NAMALWA (cell line): ENCODE data around the gene PPP1R12A.
"Not testable (repeated sequence)": the region's sequence is repeated elsewhere in the genome, so short reads cannot be mapped to it uniquely, and the experiment has no call there.

Source experiments
- DNase-seq: peaks from one replicate; pipeline ENCODE4 v3.0.0-alpha.2; 2015; ENCODE audit warnings: low spot score

Gene PPP1R12A

GRCh38 chr12:79841248-79841877, 93.5 kb downstream of the PPP1R12A start:
- DNase-seq = no peak

GRCh38 chr12:79838359-79838758, 96.5 kb downstream of the PPP1R12A start:
- DNase-seq = no peak

GRCh38 chr12:79837575-79837974, 97.3 kb downstream of the PPP1R12A start:
- no peak for DNase-seq

- DNase-seq = no peak
Observed at GRCh38 chr12:79835377-79835843, 99.5 kb downstream of the PPP1R12A start.

GRCh38 chr12:79834712-79835376, 100.1 kb downstream of the PPP1R12A start:
- no peak for DNase-seq

- no peak for DNase-seq
Observed at GRCh38 chr12:79830440-79830839, 104.5 kb downstream of the PPP1R12A start.

GRCh38 chr12:79828924-79829323, 106.0 kb downstream of the PPP1R12A start:
- no peak for DNase-seq

GRCh38 chr12:79827484-79827883, 107.4 kb downstream of the PPP1R12A start:
- no peak for DNase-seq

GRCh38 chr12:79826267-79827128, 108.4 kb downstream of the PPP1R12A start:
- no peak for DNase-seq

GRCh38 chr12:79822475-79822874, 112.4 kb downstream of the PPP1R12A start:
- DNase-seq = no peak

- no peak for DNase-seq
Observed at GRCh38 chr12:79818856-79819255, 116.0 kb downstream of the PPP1R12A start.

GRCh38 chr12:79784366-79785065, 150.4 kb downstream of the PPP1R12A start:
- DNase-seq = not testable (repeated sequence)

- no peak for DNase-seq
Observed at GRCh38 chr12:79782172-79782900, 152.6 kb downstream of the PPP1R12A start.

GRCh38 chr12:79778802-79779448, 156.0 kb downstream of the PPP1R12A start:
- DNase-seq = no peak

- no peak for DNase-seq
Observed at GRCh38 chr12:79776111-79776510, 158.8 kb downstream of the PPP1R12A start.

- DNase-seq = no peak
Observed at GRCh38 chr12:79775355-79776027, 159.4 kb downstream of the PPP1R12A start.

GRCh38 chr12:79773896-79774295, 161.0 kb downstream of the PPP1R12A start:
- no peak for DNase-seq

GRCh38 chr12:79769860-79770485, 164.9 kb downstream of the PPP1R12A start:
- DNase-seq = no peak

- no peak for DNase-seq
Observed at GRCh38 chr12:79769189-79769859, 165.6 kb downstream of the PPP1R12A start.
